ENCODE results near the gene LAMC2. TPM values are rescaled to one million over a fixed set of nuclear protein-coding genes. Genes with fewer than 3 reads are reported as not detected.

Gene LAMC2
- total RNA-seq, 1 experiment from 2014 or later: 58.8 TPM

DNA sequence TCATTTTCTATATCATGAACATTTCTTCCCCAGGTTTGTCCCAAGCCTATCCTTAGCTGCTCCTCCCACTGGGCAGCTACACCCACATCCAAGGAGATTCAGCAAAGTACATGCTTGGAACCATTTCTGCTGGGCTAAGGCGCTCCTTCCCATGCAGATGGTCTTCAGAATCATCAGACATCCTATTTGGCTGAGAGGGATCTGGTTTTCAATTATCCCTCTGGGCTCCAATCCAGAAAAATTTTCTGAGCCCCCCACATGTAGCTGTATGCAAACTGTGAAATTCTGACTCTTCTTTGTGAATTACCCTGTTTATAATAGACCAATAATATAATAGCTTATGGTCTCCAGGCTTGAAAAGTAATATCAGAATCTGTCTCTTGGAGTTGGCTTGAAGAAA is 99.2 kb downstream of the LAMC2 start:
- no peak for DNase-seq (ENCODE audit: low read depth)

DNA sequence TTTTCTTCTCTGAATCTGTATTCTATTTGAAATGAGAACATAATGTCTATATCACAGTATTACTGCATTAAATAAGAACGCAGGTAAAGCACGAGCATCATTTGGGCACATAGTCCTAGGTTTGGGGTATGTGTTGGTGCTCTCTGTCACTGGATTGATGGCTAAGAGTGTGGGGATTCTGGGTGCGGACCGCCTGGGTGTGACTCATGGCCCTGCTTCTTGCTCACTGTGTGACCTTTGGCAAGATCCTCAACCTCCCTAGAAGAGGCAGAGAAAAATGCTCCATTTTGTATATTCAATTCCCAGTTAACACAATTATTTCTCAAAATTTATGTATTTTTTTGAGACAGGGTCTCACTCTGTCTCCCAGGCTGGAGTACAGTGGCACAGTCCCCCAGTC is 99.7 kb downstream of the LAMC2 start:
- DNase-seq (ENCODE audit: low read depth): no peak

GRCh38 chr1:183287191-183287675 is 101.2 kb downstream of the LAMC2 start:
- no peak for DNase-seq (ENCODE audit: low read depth)

DNA sequence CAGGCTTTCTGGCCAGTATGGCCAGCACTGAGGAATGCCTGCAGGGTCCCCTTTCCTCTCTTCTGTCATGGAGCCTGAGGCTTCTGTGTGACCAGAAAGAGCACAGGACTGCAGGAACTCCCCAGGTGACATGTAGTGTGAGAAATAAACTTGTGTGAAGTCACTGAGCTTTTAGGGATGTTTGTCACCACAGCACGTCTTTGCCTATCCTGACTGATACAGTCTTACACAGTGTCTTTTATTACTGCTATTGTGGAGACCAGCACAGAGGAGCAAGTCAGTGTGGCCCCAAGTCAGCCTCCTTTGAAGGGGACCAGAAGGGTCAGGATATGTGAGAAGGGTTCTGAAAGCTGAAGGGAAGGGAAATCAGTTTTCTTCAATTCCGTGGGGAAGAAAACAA is 102.5 kb downstream of the LAMC2 start:
- DNase-seq (ENCODE audit: low read depth): no peak

DNA sequence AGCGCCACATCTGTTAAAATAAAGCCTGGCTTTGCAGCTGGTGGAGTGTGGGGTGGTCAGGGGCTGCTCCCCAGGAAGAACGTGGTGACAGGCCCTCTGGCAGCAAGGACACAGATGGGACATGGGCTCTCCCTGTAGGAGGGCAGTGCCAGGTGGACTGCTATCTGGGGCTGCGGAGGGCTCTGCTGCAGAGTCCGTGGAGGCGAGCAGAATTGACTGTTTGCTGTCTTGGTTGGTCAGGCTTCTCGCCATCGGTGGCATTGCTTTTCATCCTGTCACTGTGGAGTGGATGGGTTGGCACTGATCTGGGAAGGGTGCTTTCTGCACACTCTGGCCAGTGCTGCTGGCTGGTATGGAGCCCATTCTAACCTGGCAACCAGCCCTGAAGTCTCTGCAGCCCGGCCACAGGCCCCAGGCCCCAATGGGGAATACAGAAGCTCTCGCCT is 103.0 kb downstream of the LAMC2 start:
- DNase-seq (ENCODE audit: low read depth): no peak

GRCh38 chr1:183290628-183291027 is 104.6 kb downstream of the LAMC2 start:
- DNase-seq (ENCODE audit: low read depth): no peak

- DNase-seq (ENCODE audit: low read depth): no peak
Measured at GRCh38 chr1:183291216-183291762, 105.2 kb downstream of the LAMC2 start.

DNA sequence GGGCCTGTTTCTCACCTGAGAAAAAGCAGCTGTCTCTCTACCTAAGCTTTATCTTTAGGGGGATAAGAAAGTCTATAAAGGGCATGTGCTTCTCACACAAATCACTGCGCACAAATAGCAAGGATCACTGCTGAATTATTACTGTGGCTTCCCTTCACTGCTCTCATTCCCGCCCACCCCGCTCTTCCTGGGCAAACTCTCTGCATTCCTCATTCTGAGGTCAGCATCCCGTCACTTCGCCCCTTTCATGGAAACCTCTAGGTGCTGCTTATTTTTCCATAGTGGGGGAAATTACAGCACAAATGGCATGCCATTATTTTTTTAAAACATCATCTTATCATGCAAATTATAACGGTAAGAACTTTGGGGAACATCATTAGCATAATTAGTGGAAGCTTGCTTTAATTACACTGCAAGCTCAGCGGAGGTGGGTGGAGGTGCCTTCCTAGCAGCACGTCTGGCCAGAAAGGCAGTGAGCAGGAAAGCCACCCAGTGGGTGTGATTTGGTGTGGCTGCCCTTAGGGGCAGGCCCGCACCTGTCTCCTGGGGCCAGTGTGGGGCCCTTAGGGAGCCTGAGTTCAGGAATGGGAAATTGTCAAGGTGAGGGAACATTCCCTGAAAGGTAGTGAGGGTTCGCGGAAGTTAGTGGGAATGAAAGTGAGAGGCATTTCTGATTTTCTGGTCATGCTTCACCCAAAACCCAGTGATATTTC is 105.9 kb downstream of the LAMC2 start:
- peak; percentile 48 for DNase-seq (ENCODE audit: low read depth)

GRCh38 chr1:183293241-183293640 is 107.2 kb downstream of the LAMC2 start:
- DNase-seq (ENCODE audit: low read depth): no peak

DNA sequence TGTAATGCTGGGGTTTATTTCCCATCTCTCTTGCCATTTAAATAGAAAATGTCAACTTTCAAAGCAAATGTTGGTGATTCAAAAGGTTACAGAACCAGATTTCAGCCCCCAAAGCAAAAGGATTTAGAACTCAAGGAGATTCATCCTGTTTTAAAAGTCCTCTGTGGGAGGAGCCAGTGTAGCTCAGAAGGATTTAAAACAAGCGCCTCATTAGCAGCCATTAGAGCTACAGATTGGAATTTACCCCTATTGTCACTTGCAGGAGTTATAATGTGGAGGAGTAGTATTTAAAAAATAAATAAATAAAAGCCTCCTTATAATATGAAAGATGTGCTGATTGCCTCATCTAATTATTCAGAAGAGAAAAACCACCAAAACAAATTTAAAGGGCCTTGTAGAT is 107.8 kb downstream of the LAMC2 start:
- no peak for DNase-seq (ENCODE audit: low read depth)

Other genes with a start within 250 kb of the LAMC2 start
- not detected in 2 replicates for gene SHCBP1L, start 233.1 kb upstream of the LAMC2 start, total RNA-seq (2014; rRNA removed; shearing (Covaris generic))
- 130 and 139 TPM in 2 replicates for gene LAMC1, start 162.8 kb upstream of the LAMC2 start, total RNA-seq (2014; rRNA removed; shearing (Covaris generic))
- 0.84 and 2.4 TPM in 2 replicates for gene NMNAT2, start 232.1 kb downstream of the LAMC2 start, total RNA-seq (2014; rRNA removed; shearing (Covaris generic))